CD14-positive monocyte (primary cell): ENCODE measurements around the gene GOLGA6A. TPM values are rescaled to one million over a fixed set of nuclear protein-coding genes. Genes with fewer than 3 reads are reported as not detected.

Source experiments
- DNase-seq, 3 donors: peaks; one replicate each; pipeline ENCODE4 v3.0.0-alpha.2; 2011 to 2022
- H2AFZ ChIP-seq: 2 replicates; pipeline ENCODE4 v1.6.0; 2012; ENCODE audit warnings: mild to moderate bottlenecking, low read depth, low read length, inconsistent platforms; ENCODE audit not compliant: insufficient read depth, poor library complexity, severe bottlenecking
- H3K27ac ChIP-seq, 2 donors: 1 replicate in 1 of 2; 2 replicates in 1 of 2; pipeline ENCODE4 v1.5.1; 2012 to 2013; ENCODE audit warnings: low read length in 2 of 2, control low read depth in 1 of 2, inconsistent platforms in 1 of 2, low read depth in 1 of 2, mild to moderate bottlenecking in 1 of 2
- H3K27me3 ChIP-seq, 2 donors: one replicate each; pipeline versions ENCODE4 v1.6.0 to v1.6.1; 2011 to 2013; ENCODE audit warnings: low read length in 2 of 2; ENCODE audit not compliant: control insufficient read depth in 2 of 2, insufficient read depth in 2 of 2
- H3K36me3 ChIP-seq, 2 donors: replicated peaks in 1 of 2; 1 replicate in 1 of 2; 2 replicates in 1 of 2; pipeline versions ENCODE4 v1.5.1 to v1.6.1; 2012 to 2013; ENCODE audit warnings: low read length in 2 of 2, control low read depth in 1 of 2, inconsistent platforms in 1 of 2, mild to moderate bottlenecking in 1 of 2; ENCODE audit not compliant: insufficient read depth in 2 of 2, control insufficient read depth in 1 of 2
- H3K4me1 ChIP-seq, 2 donors: 1 replicate in 1 of 2; 2 replicates in 1 of 2; pipeline versions ENCODE4 v1.5.1 to v1.6.1; 2012 to 2013; ENCODE audit warnings: low read length in 2 of 2, control low read depth in 1 of 2, inconsistent platforms in 1 of 2, mild to moderate bottlenecking in 1 of 2, moderate library complexity in 1 of 2; ENCODE audit not compliant: insufficient read depth in 2 of 2, control insufficient read depth in 1 of 2
- H3K4me2 ChIP-seq: replicated peaks from 2 replicates; pipeline ENCODE3; 2012; ENCODE audit warnings: low read length, moderate library complexity, mild to moderate bottlenecking; ENCODE audit not compliant: poor library complexity, severe bottlenecking; ENCODE audit errors: extremely low read depth
- H3K4me3 ChIP-seq, 3 experiments: fragments of 200-600 bp in 1 of 3; sonication (generic) in 1 of 3; replicated peaks in 1 of 3; 1 replicate in 2 of 3; 2 replicates in 1 of 3; pipeline ENCODE4 v1.5.1; 2011 to 2013; ENCODE audit warnings: low read length in 3 of 3, mild to moderate bottlenecking in 3 of 3, control low read depth in 2 of 3, low read depth in 2 of 3, inconsistent platforms in 1 of 3, moderate library complexity in 1 of 3
- H3K79me2 ChIP-seq: 2 replicates; pipeline ENCODE4 v1.6.0; 2012; ENCODE audit warnings: mild to moderate bottlenecking, control low read depth, inconsistent platforms, low read length, moderate library complexity; ENCODE audit not compliant: insufficient read depth
- H3K9ac ChIP-seq: 2 replicates; pipeline ENCODE4 v1.6.0; 2017; ENCODE audit warnings: low read length, mild to moderate bottlenecking; ENCODE audit not compliant: insufficient read depth, poor library complexity, severe bottlenecking
- H3K9me3 ChIP-seq, 2 donors: replicated peaks in 1 of 2; 1 replicate in 1 of 2; 2 replicates in 1 of 2; pipeline versions ENCODE4 v1.5.1 to v1.6.1; 2012 to 2013; ENCODE audit warnings: low read length in 2 of 2, control low read depth in 1 of 2; ENCODE audit not compliant: control insufficient read depth in 1 of 2, insufficient read depth in 1 of 2
- H4K20me1 ChIP-seq: 2 replicates; pipeline ENCODE4 v1.6.0; 2012; ENCODE audit warnings: mild to moderate bottlenecking, low read length, control low read depth, moderate library complexity; ENCODE audit not compliant: insufficient read depth
- H3K27ac Mint-ChIP-seq, 7 donors: one replicate each; pipeline ENCODE4 v1.8.0; 2020; ENCODE audit warnings: mild to moderate bottlenecking in 7 of 7, mixed read lengths in 7 of 7, moderate library complexity in 6 of 7, inconsistent platforms in 2 of 7
- H3K27me3 Mint-ChIP-seq, 3 donors: one replicate each; pipeline ENCODE4 v1.8.0; 2021 to 2022; ENCODE audit warnings: low read depth in 3 of 3, mild to moderate bottlenecking in 3 of 3, mixed read lengths in 3 of 3, moderate library complexity in 3 of 3, inconsistent platforms in 1 of 3
- H3K36me3 Mint-ChIP-seq, 2 donors: one replicate each; pipeline ENCODE4 v1.8.0; 2020; ENCODE audit warnings: mixed read lengths in 2 of 2, inconsistent platforms in 1 of 2, mild to moderate bottlenecking in 1 of 2
- H3K4me1 Mint-ChIP-seq: one replicate; pipeline ENCODE4 v1.8.0; 2020; ENCODE audit warnings: mild to moderate bottlenecking, mixed read lengths
- H3K4me3 Mint-ChIP-seq, 2 donors: one replicate each; pipeline ENCODE4 v1.8.0; 2020; ENCODE audit warnings: mild to moderate bottlenecking in 2 of 2, mixed read lengths in 2 of 2, moderate library complexity in 1 of 2
- H3K9me3 Mint-ChIP-seq, 7 donors: one replicate each; pipeline ENCODE4 v1.8.0; 2020 to 2022; ENCODE audit warnings: mixed read lengths in 7 of 7, mild to moderate bottlenecking in 6 of 7, moderate library complexity in 6 of 7, inconsistent platforms in 2 of 7
- WGBS: methylation state at CpG from one replicate; pipeline ENCODE4 v1.1.5; 2013; ENCODE audit warnings: missing lambda C conversion rate; ENCODE audit not compliant: insufficient coverage; 5-methylcytosine and 5-hydroxymethylcytosine counted together
- intact Hi-C, 2 donors: fragments of 100-400 bp; cut with micrococcal nuclease; formaldehyde crosslinking; loops; one replicate each; pipeline versions ENCODE4 v1.15.0 to v1.15.1; 2023
- polyA plus RNA-seq, 3 donors: library from polyadenylated mRNA; depleted of rRNA in 1 of 3; unstranded in 2 of 3; stranded (reverse) in 1 of 3; fragments of 300-500 nt in 2 of 3; fragments of >200 nt in 1 of 3; fragmentation: Illumina TruSeq in 2 of 3; gene quantifications; 1 replicate in 2 of 3; 2 replicates in 1 of 3; pipeline ENCODE4 v1.2.3, GENCODE V29; 2012 to 2021
- TF ChIP-seq, protein P1 (sequence below): fragments of 200-600 bp; IDR thresholded peaks from one replicate; pipeline ENCODE4 v1.8.0; 2022; ENCODE audit warnings: antibody characterized with exemption, mild to moderate bottlenecking

Gene GOLGA6A
- polyA plus RNA-seq, 3 donors: 0.03 TPM; not detected in 2

DNA sequence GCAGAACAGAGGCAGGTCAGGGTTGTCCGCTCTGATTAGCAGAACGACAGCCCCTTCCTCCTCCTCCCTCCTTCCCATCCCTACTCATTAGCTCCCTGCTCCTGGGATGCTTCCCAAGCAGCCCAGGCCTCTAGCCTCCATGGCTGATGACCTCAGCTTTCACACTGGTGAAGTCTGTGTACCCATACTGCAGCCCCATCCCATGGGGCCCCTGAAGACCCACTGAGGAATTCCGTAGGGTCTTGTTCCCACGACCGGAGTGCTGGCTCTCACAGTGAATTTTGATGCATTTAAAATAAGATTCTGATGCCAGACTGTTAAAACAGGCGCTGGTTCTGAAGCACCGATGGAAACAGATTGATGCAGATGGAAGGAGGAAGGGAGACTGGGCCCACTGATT, 36.1 kb downstream of the GOLGA6A start:
- no peak overlapping the region for H3K9ac ChIP-seq
- intact Hi-C loops: no loop called here
- no peaks in the 10 kb centered on the region for H3K79me2 ChIP-seq
- DNase-seq: no peak
- no peak overlapping the region for H3K4me2 ChIP-seq
- no peaks in the 10 kb centered on the region for H3K9me3 ChIP-seq
- WGBS: 96% methylated on average over 7 of the region's 7 CpGs
- no peak overlapping the region for H2AFZ ChIP-seq
- H3K27ac ChIP-seq: no peak overlapping the region
- TF ChIP-seq, protein P1, sequence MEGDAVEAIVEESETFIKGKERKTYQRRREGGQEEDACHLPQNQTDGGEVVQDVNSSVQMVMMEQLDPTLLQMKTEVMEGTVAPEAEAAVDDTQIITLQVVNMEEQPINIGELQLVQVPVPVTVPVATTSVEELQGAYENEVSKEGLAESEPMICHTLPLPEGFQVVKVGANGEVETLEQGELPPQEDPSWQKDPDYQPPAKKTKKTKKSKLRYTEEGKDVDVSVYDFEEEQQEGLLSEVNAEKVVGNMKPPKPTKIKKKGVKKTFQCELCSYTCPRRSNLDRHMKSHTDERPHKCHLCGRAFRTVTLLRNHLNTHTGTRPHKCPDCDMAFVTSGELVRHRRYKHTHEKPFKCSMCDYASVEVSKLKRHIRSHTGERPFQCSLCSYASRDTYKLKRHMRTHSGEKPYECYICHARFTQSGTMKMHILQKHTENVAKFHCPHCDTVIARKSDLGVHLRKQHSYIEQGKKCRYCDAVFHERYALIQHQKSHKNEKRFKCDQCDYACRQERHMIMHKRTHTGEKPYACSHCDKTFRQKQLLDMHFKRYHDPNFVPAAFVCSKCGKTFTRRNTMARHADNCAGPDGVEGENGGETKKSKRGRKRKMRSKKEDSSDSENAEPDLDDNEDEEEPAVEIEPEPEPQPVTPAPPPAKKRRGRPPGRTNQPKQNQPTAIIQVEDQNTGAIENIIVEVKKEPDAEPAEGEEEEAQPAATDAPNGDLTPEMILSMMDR: no peak
- peaks cover 15 to 22% of the 10 kb centered on the region in 2 donors for H3K36me3 Mint-ChIP-seq
- H3K27me3 ChIP-seq: no peaks in the 10 kb centered on the region
- no peaks in the 10 kb centered on the region for H4K20me1 ChIP-seq
- H3K27ac Mint-ChIP-seq: no peak overlapping the region
- H3K4me3 ChIP-seq: no peak overlapping the region
- H3K4me1 Mint-ChIP-seq: peaks cover 17% of the 10 kb centered on the region
- no peak overlapping the region for H3K4me3 Mint-ChIP-seq
- H3K36me3 ChIP-seq: peaks cover 11 to 35% of the 10 kb centered on the region in 2 donors
- H3K27me3 Mint-ChIP-seq: peaks cover 1 to 6% (median 3%) of the 10 kb centered on the region in 3 donors
- H3K9me3 Mint-ChIP-seq: no peaks in the 10 kb centered on the region
- H3K4me1 ChIP-seq: peaks cover 7 to 8% of the 10 kb centered on the region in 2 donors

DNA sequence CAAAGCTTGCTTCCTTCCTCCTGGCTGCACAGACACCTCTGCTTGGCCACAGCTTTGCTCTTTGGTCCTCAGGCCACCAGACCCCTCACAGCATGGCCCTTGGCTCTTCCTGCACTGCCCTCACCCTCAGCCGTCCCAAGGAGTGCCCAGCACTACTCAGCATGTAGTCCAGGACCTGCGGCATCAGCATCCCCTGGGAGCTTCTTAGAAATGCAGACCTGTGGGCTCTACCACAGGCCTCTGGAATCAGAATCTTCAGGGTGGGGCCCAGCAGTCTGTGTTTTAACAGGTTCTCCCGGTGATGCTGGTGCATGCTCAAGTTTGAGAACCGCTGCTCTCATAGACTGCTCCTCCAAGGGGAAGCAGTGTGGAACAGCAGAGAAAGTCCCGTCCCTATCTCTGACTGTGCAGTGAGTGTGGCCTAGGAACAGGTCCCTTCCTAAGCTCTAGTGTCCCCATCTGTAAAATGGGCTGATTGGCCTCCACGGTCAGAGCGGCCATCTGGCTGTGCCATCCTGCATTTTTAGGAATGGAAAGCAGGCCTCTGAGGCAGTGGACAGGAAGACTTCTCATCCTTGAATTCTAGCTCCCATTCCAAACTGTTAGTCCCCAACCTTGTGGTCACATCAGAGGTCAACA, 36.6 kb downstream of the GOLGA6A start:
- Mint-ChIP-seq H3K4me1 (peaks cover 12% of the 10 kb centered on the region), H3K36me3 (peaks cover 15 to 22% of the 10 kb centered on the region in 2 donors), H3K27ac (peak overlapping the region in 1 of 7 donors; percentile 40), H3K4me3 (no peak overlapping the region), H3K27me3 (peaks cover 1 to 4% (median 4%) of the 10 kb centered on the region in 3 donors), H3K9me3 (no peaks in the 10 kb centered on the region)
- H4K20me1 ChIP-seq: no peaks in the 10 kb centered on the region
- peaks cover 2 to 3% of the 10 kb centered on the region in 2 donors for H3K4me1 ChIP-seq
- H2AFZ ChIP-seq: no peak overlapping the region
- no peak for DNase-seq
- intact Hi-C loops: no loop called here
- no peaks in the 10 kb centered on the region for H3K9me3 ChIP-seq
- no peak overlapping the region for H3K4me2 ChIP-seq
- no peaks in the 10 kb centered on the region for H3K79me2 ChIP-seq
- H3K27me3 ChIP-seq: no peaks in the 10 kb centered on the region
- TF ChIP-seq, protein P1: no peak
- 78% methylated on average over 5 of the region's 7 CpGs for WGBS
- H3K4me3 ChIP-seq: no peak overlapping the region
- H3K27ac ChIP-seq: no peak overlapping the region
- no peak overlapping the region for H3K9ac ChIP-seq
- peaks cover 11 to 38% of the 10 kb centered on the region in 2 donors for H3K36me3 ChIP-seq
